HG03354 (cell line): ENCODE data around the gene HEPHL1.
"Not testable (repeated sequence)": the region's sequence is repeated elsewhere in the genome, so short reads cannot be mapped to it uniquely, and the experiment has no call there.

Source experiments
- ATAC-seq: cut with Tn5 transposase; IDR thresholded peaks from one replicate; pipeline ENCODE4 v1.9.1; 2021; ENCODE audit warnings: mild to moderate bottlenecking; ENCODE audit not compliant: unreplicated experiment, poor library complexity, severe bottlenecking

Gene HEPHL1

GRCh38 chr11:94144216-94144615, 123.1 kb downstream of the HEPHL1 start:
- ATAC-seq, result no peak

- ATAC-seq, result no peak
These were observed 123.5 kb downstream of the HEPHL1 start for GRCh38 chr11:94144664-94145063.

GRCh38 chr11:94145431-94145830, 124.3 kb downstream of the HEPHL1 start:
- no peak for ATAC-seq

GRCh38 chr11:94145916-94146315, 124.8 kb downstream of the HEPHL1 start:
- ATAC-seq, result no peak

- no peak for ATAC-seq
These were observed 126.3 kb downstream of the HEPHL1 start for GRCh38 chr11:94147433-94147845.

GRCh38 chr11:94148189-94148588, 127.0 kb downstream of the HEPHL1 start:
- ATAC-seq, result no peak

GRCh38 chr11:94149431-94150017, 128.4 kb downstream of the HEPHL1 start:
- ATAC-seq, result no peak

- no peak for ATAC-seq
These were observed 128.9 kb downstream of the HEPHL1 start for GRCh38 chr11:94150056-94150455.

GRCh38 chr11:94150704-94151685, 129.8 kb downstream of the HEPHL1 start:
- ATAC-seq, result no peak

GRCh38 chr11:94151903-94152677, 130.9 kb downstream of the HEPHL1 start:
- ATAC-seq, result no peak

GRCh38 chr11:94152678-94153065, 131.5 kb downstream of the HEPHL1 start:
- ATAC-seq, result no peak

- ATAC-seq, result no peak
These were observed 132.2 kb downstream of the HEPHL1 start for GRCh38 chr11:94153320-94153719.

GRCh38 chr11:94154095-94154856, 133.1 kb downstream of the HEPHL1 start:
- no peak for ATAC-seq

GRCh38 chr11:94157339-94157738, 136.2 kb downstream of the HEPHL1 start:
- not testable (repeated sequence) for ATAC-seq
